Uterus (tissue), 4 donors: ENCODE measurements around the gene CPEB1. TPM values are rescaled to one million over a fixed set of nuclear protein-coding genes. Genes with fewer than 3 reads are reported as not detected.
A peak's percentile ranks its signal among the peaks of the same experiment; 100 is the strongest.

Source experiments
- DNase-seq, 2 donors: peaks; one replicate each; pipeline ENCODE4 v3.0.0-alpha.2; 2019 to 2020
- H3K27ac ChIP-seq, 2 donors: fragments of 200-600 bp; sonication (generic); 1 replicate in 1 of 2; 2 replicates in 1 of 2; pipeline ENCODE4 v1.5.1; 2016 to 2018
- H3K27me3 ChIP-seq, 2 donors: fragments of 200-600 bp; sonication (generic); one replicate each; pipeline ENCODE4 v1.5.1; 2018 to 2019; ENCODE audit warnings: control low read depth in 1 of 2
- H3K36me3 ChIP-seq, 2 donors: fragments of 200-600 bp; sonication (generic); one replicate each; pipeline ENCODE4 v1.5.1; 2019; ENCODE audit warnings: control low read depth in 1 of 2
- H3K4me1 ChIP-seq, 2 donors: fragments of 200-600 bp; sonication (generic); one replicate each; pipeline ENCODE4 v1.5.1; 2018 to 2019; ENCODE audit warnings: control low read depth in 1 of 2
- H3K4me3 ChIP-seq, 2 donors: fragments of 200-600 bp; sonication (generic); 1 replicate in 1 of 2; 2 replicates in 1 of 2; pipeline ENCODE4 v1.5.1; 2018 to 2019; ENCODE audit warnings: mild to moderate bottlenecking in 1 of 2
- H3K9me3 ChIP-seq, 2 donors: fragments of 200-600 bp; sonication (generic); one replicate each; pipeline ENCODE4 v1.5.1; 2019; ENCODE audit warnings: control low read depth in 1 of 2
- POLR2A ChIP-seq, 2 donors: fragments of 450-650 bp; IDR thresholded peaks; one replicate each; pipeline ENCODE4 v1.6.1; 2016; ENCODE audit warnings: antibody characterized with exemption in 2 of 2, mild to moderate bottlenecking in 1 of 2, moderate library complexity in 1 of 2
- intact Hi-C: fragments of 100-400 bp; cut with DNase I; formaldehyde crosslinking; loops from one replicate; pipeline ENCODE4 v1.15.1; 2023; ENCODE audit warnings: low total_unique reads
- total RNA-seq, 4 donors: library from RNA; depleted of rRNA in 3 of 4; stranded (reverse); fragments of >200 nt in 3 of 4; gene quantifications; one replicate each; pipeline versions ENCODE4 v1.1.0 to v1.2.4, GENCODE V29; 2014 to 2023
- TF ChIP-seq, protein P1 (sequence below), 4 experiments: fragments of 200-600 bp in 2 of 4; fragments of 450-650 bp in 2 of 4; sonication (generic) in 2 of 4; IDR thresholded peaks; one replicate each; pipeline ENCODE4 v1.5.1; 2016 to 2019; ENCODE audit warnings: antibody characterized with exemption in 4 of 4, mild to moderate bottlenecking in 2 of 4, moderate library complexity in 1 of 4
- donor health status: DM: yes; HTN: yes; CAD: no.

The CPEB1 gene
- total RNA-seq, 4 donors from 2014 or later = 0.77 to 14.1 (median 2.9) TPM

DNA sequence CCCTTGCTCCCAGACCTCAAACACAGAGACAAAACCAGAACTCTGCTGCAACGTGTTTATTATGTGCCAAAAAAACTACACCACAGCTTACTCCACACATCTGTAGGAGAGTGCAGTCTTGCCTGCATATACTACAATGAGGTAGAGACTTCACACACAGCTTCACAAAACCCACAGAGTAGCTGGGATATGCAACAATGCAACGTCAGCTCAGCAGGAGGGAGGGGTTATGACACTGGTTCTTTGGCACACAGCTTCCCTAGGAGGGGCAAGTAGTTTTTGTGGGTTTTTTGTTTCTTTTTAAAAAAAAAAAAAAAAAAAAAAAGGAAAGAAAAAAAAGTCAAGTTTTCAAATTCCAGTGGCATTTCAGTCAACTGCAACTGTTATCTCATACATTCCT, 104.0 kb downstream of the CPEB1 start:
- Histone ChIP-seq H3K36me3 (no peaks in the 10 kb centered on the region), H3K27me3 (no peaks in the 10 kb centered on the region), H3K27ac (no peak overlapping the region), H3K4me1 (peaks cover 0 to 4% of the 10 kb centered on the region in 2 donors), H3K4me3 (no peak overlapping the region), H3K9me3 (no peaks in the 10 kb centered on the region)
- DNase-seq = no peak
- intact Hi-C loops = no loop called here
- no peak for TF ChIP-seq POLR2A (IDR thresholded peaks at IDR 0.05)
- TF ChIP-seq, protein P1, sequence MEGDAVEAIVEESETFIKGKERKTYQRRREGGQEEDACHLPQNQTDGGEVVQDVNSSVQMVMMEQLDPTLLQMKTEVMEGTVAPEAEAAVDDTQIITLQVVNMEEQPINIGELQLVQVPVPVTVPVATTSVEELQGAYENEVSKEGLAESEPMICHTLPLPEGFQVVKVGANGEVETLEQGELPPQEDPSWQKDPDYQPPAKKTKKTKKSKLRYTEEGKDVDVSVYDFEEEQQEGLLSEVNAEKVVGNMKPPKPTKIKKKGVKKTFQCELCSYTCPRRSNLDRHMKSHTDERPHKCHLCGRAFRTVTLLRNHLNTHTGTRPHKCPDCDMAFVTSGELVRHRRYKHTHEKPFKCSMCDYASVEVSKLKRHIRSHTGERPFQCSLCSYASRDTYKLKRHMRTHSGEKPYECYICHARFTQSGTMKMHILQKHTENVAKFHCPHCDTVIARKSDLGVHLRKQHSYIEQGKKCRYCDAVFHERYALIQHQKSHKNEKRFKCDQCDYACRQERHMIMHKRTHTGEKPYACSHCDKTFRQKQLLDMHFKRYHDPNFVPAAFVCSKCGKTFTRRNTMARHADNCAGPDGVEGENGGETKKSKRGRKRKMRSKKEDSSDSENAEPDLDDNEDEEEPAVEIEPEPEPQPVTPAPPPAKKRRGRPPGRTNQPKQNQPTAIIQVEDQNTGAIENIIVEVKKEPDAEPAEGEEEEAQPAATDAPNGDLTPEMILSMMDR (IDR thresholded peaks at IDR 0.05) = no peak

DNA sequence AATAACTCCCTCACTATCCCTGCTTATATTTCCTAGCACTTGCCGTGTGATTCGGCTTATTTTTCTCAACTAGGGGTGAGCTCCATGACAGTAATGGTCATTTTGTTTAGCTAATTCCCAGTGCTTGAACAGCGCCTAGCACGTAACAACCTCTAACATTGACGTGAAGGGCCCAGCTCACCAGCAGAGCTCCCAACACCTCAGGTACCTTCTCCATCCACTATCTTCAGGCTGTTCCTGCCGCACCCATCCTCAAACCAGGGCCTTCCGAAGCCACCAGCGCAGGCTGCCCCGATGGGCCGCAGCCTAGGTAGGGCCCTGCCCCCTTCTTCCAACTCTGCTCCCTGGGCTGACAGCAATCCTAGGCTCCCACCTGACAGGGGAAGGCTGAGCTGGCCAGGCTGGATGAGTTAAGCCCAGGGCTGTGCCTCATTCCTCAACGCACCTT, 106.2 kb downstream of the CPEB1 start:
- H3K4me1 ChIP-seq = peaks cover 0 to 4% of the 10 kb centered on the region in 2 donors
- peak overlapping the region; percentile 79 to 89 for H3K4me3 ChIP-seq
- H3K27ac ChIP-seq = peak overlapping the region; percentile 92 to 94
- H3K9me3 ChIP-seq = no peaks in the 10 kb centered on the region
- no peaks in the 10 kb centered on the region for H3K36me3 ChIP-seq
- intact Hi-C loops = no loop called here
- H3K27me3 ChIP-seq = no peaks in the 10 kb centered on the region
- DNase-seq = peak; percentile 24 to 29
- TF ChIP-seq, protein P1 (IDR thresholded peaks at IDR 0.05) = no peak
- TF ChIP-seq POLR2A (IDR thresholded peaks at IDR 0.05) = no peak

DNA sequence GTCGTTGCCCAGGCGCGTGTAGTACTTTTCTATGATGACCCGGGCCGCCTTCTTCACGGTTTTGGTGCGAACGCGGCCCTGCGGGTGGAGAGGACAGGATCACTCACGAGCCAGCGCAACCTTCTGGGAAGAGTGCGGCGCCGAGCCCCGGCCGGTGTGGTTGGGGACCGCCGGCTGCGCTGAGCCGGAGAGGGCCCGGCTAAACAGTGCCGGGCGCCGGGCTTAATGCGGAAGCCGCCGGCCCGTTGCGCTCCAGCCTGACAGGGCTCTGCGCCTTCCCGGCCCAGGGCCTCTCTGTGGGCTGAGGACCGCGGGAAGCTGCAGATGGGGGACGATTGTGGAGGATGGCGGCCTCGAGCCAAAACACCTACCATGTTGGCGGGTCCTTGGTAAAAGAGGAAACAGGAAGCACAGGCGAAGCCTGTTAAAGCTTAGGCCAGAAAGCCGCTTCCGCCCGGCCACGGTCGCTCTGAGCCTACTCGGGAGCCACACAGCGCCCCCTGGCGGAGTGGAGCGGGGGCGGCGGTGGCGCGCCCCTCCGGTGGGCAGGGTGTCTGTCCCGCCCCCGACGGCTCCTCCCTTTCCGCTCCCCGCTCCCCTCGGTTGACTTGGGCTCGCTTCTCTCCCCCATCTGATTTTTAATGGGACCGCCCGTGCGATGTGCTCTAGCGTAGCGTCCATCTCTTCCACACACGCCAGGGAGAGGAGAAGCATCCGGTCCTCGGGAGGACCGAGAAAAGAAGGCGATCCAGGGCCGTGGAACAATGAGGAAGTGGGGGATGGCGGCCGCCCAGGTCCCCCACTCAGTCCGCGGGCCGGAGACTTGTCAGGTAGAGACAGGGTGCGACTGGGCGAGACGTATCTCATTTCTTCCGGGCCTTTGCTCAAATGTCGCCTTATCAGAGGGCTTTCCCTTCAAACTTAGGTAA, 106.8 kb downstream of the CPEB1 start, which contains the start of gene RPS17:
TSS of gene RPS17 (minus strand) at position 403 of the 929 bp plus-strand sequence. CDS start at position 374, 29 bp downstream.
- Histone ChIP-seq H3K36me3 (no peaks in the 10 kb centered on the region), H3K27me3 (no peaks in the 10 kb centered on the region), H3K27ac (peak within 1 kb of the TSS; percentile 92 to 94), H3K4me3 (peak within 1 kb of the TSS; percentile 79 to 89), H3K4me1 (peaks cover 0 to 4% of the 10 kb centered on the region in 2 donors), H3K9me3 (no peaks in the 10 kb centered on the region)
- TF ChIP-seq POLR2A (IDR thresholded peaks at IDR 0.05) = peak; percentile 72 to 85
- TF ChIP-seq, protein P1 (IDR thresholded peaks at IDR 0.05) = peak; percentile 98
- DNase-seq = peak; percentile 96 to 98
- intact Hi-C loops = no loop called here

DNA sequence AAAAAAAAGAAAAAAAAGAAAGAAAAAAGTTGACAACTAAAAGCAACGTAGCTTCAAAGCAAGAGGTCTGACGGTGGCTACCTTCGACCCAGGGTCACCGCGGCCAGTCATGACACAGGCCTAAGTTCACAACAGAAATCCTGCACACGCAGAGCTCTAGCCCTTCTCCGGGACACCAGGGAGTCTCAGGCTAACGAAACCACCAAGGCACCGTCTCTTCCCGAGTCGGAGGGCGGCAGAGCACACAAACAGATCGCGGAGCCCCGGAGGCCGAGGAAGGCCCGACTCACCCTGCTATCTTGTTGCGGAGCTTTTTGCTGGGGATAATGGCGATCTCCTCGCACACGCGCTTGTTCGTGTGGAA, 107.5 kb downstream of the CPEB1 start:
- intact Hi-C loops = no loop called here
- Histone ChIP-seq H3K4me3 (peak overlapping the region; percentile 79 to 89), H3K27me3 (no peaks in the 10 kb centered on the region), H3K9me3 (no peaks in the 10 kb centered on the region), H3K4me1 (peaks cover 0 to 4% of the 10 kb centered on the region in 2 donors), H3K27ac (peak overlapping the region; percentile 92 to 94), H3K36me3 (no peaks in the 10 kb centered on the region)
- no peak for TF ChIP-seq POLR2A (IDR thresholded peaks at IDR 0.05)
- TF ChIP-seq, protein P1 (IDR thresholded peaks at IDR 0.05) = no peak
- DNase-seq = no peak
